ENCODE measurements around the gene CNTN1. TPM values are rescaled to one million over a fixed set of nuclear protein-coding genes. Genes with fewer than 3 reads are reported as not detected.

The CNTN1 gene
- total RNA-seq, 2 experiments from 2014 or later: not detected

GRCh38 chr12:40716037-40716436 is 23.8 kb downstream of the CNTN1 start:
- no peak overlapping the region for H3K27ac Mint-ChIP-seq
- intact Hi-C loops (cut with micrococcal nuclease): no loop called here
- H3K36me3 Mint-ChIP-seq (ENCODE audit: low read depth): no peaks in the 10 kb centered on the region
- H3K9me3 Mint-ChIP-seq: no peaks in the 10 kb centered on the region
- ChIA-PET CTCF (no interaction called here), POLR2A (no interaction called here)
- H3K4me3 Mint-ChIP-seq: no peak overlapping the region
- no peak for TF ChIP-seq CTCF (IDR thresholded peaks at IDR 0.05)
- no peaks in the 10 kb centered on the region for H3K4me1 Mint-ChIP-seq (ENCODE audit: low read depth)
- DNase-seq (no peak), ATAC-seq (no peak)
- no peaks in the 10 kb centered on the region for H3K27me3 Mint-ChIP-seq

DNA sequence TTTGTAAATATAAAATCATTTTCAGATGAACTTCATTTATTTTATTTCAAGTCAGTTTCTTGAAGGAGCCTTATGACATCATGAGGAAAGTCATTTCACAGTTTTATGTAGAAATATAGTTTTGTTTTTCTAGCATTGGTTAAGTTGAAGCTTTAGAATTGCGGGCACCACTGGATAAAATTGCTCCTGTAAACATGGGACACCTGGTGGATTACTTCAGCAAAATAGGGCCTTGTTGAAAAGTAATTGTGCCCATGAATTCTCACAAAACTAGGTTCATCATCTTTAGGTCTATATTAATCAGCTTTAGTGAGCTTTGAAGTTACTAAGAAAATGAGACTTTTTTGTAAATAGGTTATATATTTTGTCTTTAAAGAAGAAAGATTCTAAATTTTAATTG is 25.3 kb downstream of the CNTN1 start:
- ChIA-PET CTCF (no interaction called here), POLR2A (no interaction called here)

GRCh38 chr12:40718878-40719372 is 26.7 kb downstream of the CNTN1 start:
- no peaks in the 10 kb centered on the region for H3K9me3 Mint-ChIP-seq
- H3K4me3 Mint-ChIP-seq: no peak overlapping the region
- H3K27ac Mint-ChIP-seq: no peak overlapping the region
- CTCF ChIA-PET: interaction anchor here (0.6 kb wide), 1 partner anchor 433 kb away, joined by 3 read pairs; no protein-coding TSS in a partner anchor
- intact Hi-C loops (cut with micrococcal nuclease): no loop called here
- no peaks in the 10 kb centered on the region for H3K27me3 Mint-ChIP-seq
- TF ChIP-seq CTCF (IDR thresholded peaks at IDR 0.05): no peak
- DNase-seq: no peak
- H3K36me3 Mint-ChIP-seq (ENCODE audit: low read depth): no peaks in the 10 kb centered on the region
- H3K4me1 Mint-ChIP-seq (ENCODE audit: low read depth): no peaks in the 10 kb centered on the region
- POLR2A ChIA-PET: no interaction called here
- ATAC-seq: no peak

More for the DNA sequence above, 25.3 kb downstream of the CNTN1 start:
- intact Hi-C loops (cut with micrococcal nuclease): no loop called here
- H3K9me3 Mint-ChIP-seq: no peaks in the 10 kb centered on the region
- DNase-seq (no peak), ATAC-seq (no peak)
- TF ChIP-seq CTCF (IDR thresholded peaks at IDR 0.05): no peak
- no peak overlapping the region for H3K27ac Mint-ChIP-seq
- no peaks in the 10 kb centered on the region for H3K36me3 Mint-ChIP-seq (ENCODE audit: low read depth)
- no peak overlapping the region for H3K4me3 Mint-ChIP-seq
- H3K27me3 Mint-ChIP-seq: no peaks in the 10 kb centered on the region
- H3K4me1 Mint-ChIP-seq (ENCODE audit: low read depth): no peaks in the 10 kb centered on the region

DNA sequence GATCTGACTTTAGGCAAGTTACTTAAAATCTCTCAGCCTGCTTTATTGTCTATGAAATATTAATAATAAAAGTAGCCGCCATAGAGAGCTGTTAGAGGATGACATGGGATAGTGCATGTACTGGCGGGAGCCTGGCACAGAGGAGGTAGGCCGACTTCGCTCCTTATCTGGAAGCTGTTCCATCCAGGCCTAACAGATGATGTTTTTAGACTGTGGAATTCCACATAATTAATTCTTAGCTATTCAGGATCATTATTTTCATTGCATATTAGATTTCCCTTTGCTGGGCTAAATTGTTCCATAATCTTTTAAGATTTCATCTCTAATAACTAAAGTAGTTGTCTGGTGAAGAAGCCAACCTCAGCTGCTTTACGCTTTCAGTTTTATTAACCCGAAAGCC is 30.8 kb downstream of the CNTN1 start:
- no peak for TF ChIP-seq CTCF (IDR thresholded peaks at IDR 0.05)
- ATAC-seq (no peak), DNase-seq (no peak)
- no peaks in the 10 kb centered on the region for H3K9me3 Mint-ChIP-seq
- no peaks in the 10 kb centered on the region for H3K4me1 Mint-ChIP-seq (ENCODE audit: low read depth)
- no peaks in the 10 kb centered on the region for H3K27me3 Mint-ChIP-seq
- no peak overlapping the region for H3K4me3 Mint-ChIP-seq
- ChIA-PET POLR2A (no interaction called here), CTCF (no interaction called here)
- no peak overlapping the region for H3K27ac Mint-ChIP-seq
- no peaks in the 10 kb centered on the region for H3K36me3 Mint-ChIP-seq (ENCODE audit: low read depth)
- intact Hi-C loops (cut with micrococcal nuclease): no loop called here

DNA sequence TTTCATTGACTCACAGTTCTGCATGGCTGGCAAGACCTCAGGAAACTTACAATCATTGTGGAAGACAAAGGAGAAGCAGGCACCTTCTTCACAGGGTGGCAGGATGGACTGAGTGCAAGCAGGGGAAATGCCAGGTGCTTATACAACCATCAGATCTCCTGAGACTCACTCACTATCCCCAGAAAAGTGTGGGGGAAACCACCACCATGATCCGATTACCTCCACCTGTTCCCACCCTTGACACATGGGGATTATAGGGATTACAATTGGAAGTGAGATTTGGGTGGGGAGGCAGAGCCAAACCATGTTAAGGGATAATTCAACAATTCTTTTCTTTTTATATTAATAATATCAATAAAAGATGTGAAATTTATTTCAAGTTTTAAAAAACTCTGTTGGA is 34.1 kb downstream of the CNTN1 start:
- TF ChIP-seq CTCF (IDR thresholded peaks at IDR 0.05): no peak
- ChIA-PET POLR2A (no interaction called here), CTCF (no interaction called here)
- intact Hi-C loops (cut with micrococcal nuclease): no loop called here
- DNase-seq (no peak), ATAC-seq (no peak)
- no peaks in the 10 kb centered on the region for H3K4me1 Mint-ChIP-seq (ENCODE audit: low read depth)
- H3K36me3 Mint-ChIP-seq (ENCODE audit: low read depth): no peaks in the 10 kb centered on the region
- H3K27me3 Mint-ChIP-seq: no peaks in the 10 kb centered on the region
- no peaks in the 10 kb centered on the region for H3K9me3 Mint-ChIP-seq
- no peak overlapping the region for H3K4me3 Mint-ChIP-seq
- no peak overlapping the region for H3K27ac Mint-ChIP-seq
